ENCODE results near the gene DLX5. TPM values are rescaled to one million over a fixed set of nuclear protein-coding genes. Genes with fewer than 3 reads are reported as not detected.

The DLX5 gene
- total RNA-seq, 4 donors from 2014 or later = 0.26 to 5.9 (median 0.52) TPM; not detected in 1

- intact Hi-C loops (cut with DNase I; ENCODE audit: low total_unique reads) = no loop called here
- H3K4me1 ChIP-seq = no peaks in the 10 kb centered on the region
- no peak for DNase-seq
- no peaks in the 10 kb centered on the region for H3K9me3 ChIP-seq
- TF ChIP-seq CTCF (IDR thresholded peaks at IDR 0.05) (no peak), POLR2A (IDR thresholded peaks at IDR 0.05) (no peak)
- no peaks in the 10 kb centered on the region for H3K36me3 ChIP-seq
- no peak overlapping the region for H3K4me3 ChIP-seq
- H3K27ac ChIP-seq = no peak overlapping the region
- H3K27me3 ChIP-seq = no peaks in the 10 kb centered on the region
Observed at GRCh38 chr7:96976106-96976505, 48.5 kb downstream of the DLX5 start.

GRCh38 chr7:96973986-96974385 is 50.6 kb downstream of the DLX5 start:
- intact Hi-C loops (cut with DNase I; ENCODE audit: low total_unique reads) = no loop called here

GRCh38 chr7:96970739-96971138 is 53.9 kb downstream of the DLX5 start:
- DNase-seq = no peak
- Histone ChIP-seq H3K4me1 (no peaks in the 10 kb centered on the region), H3K36me3 (no peaks in the 10 kb centered on the region), H3K9me3 (no peaks in the 10 kb centered on the region), H3K27ac (no peak overlapping the region), H3K4me3 (no peak overlapping the region), H3K27me3 (no peaks in the 10 kb centered on the region)
- intact Hi-C loops (cut with DNase I; ENCODE audit: low total_unique reads) = no loop called here
- TF ChIP-seq CTCF (IDR thresholded peaks at IDR 0.05) = no peak
- TF ChIP-seq POLR2A (IDR thresholded peaks at IDR 0.05) = no peak

More at GRCh38 chr7:96973986-96974385, 50.6 kb downstream of the DLX5 start:
- H3K4me1 ChIP-seq = no peaks in the 10 kb centered on the region
- no peaks in the 10 kb centered on the region for H3K27me3 ChIP-seq
- H3K4me3 ChIP-seq = no peak overlapping the region
- H3K36me3 ChIP-seq = no peaks in the 10 kb centered on the region
- no peak for DNase-seq
- H3K27ac ChIP-seq = no peak overlapping the region
- no peaks in the 10 kb centered on the region for H3K9me3 ChIP-seq
- TF ChIP-seq CTCF (IDR thresholded peaks at IDR 0.05) = no peak
- no peak for TF ChIP-seq POLR2A (IDR thresholded peaks at IDR 0.05)

Small RNA genes lying within 50 kb of the gene (small RNA-seq; reads per million reads assigned to genes)
- not detected for gene RF01778

Other genes with a start within 250 kb of the DLX5 start
- 1 to 10 TPM in 1 of 4 donors, under 1 TPM in 2, not detected in 1; 0.30 to 1.5 (median 0.77) TPM for gene DLX6, start 19.3 kb downstream of the DLX5 start, total RNA-seq
- gene SDHAF3, start 92.9 kb upstream of the DLX5 start, total RNA-seq = 10 to 100 TPM in 3 of 4 donors, 1 to 10 TPM in 1; 5.6 to 14.7 (median 12.4) TPM